ENCODE measurements around the gene GRK6.
A peak's percentile ranks its signal among the peaks of the same experiment; 100 is the strongest.

The GRK6 gene

DNA sequence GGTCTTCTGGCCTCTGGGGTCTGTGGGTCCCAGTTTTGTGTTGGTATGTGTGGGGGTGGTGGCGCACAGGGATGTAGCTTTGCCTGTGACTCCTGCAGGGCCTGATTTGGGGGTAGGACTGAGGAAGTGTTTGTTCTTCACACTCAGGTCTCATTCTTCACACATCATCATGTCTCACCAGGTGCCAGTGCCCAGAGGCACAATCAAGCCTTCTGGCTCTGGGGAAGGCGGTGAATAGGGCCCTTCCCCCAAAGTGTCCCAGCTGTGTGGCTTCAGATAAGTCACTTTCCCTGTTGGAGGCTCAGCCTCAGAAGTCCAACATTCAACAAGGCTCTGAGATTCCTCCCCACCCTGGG lies 41.8 kb downstream of the GRK6 start:
- TF ChIP-seq, protein P1, sequence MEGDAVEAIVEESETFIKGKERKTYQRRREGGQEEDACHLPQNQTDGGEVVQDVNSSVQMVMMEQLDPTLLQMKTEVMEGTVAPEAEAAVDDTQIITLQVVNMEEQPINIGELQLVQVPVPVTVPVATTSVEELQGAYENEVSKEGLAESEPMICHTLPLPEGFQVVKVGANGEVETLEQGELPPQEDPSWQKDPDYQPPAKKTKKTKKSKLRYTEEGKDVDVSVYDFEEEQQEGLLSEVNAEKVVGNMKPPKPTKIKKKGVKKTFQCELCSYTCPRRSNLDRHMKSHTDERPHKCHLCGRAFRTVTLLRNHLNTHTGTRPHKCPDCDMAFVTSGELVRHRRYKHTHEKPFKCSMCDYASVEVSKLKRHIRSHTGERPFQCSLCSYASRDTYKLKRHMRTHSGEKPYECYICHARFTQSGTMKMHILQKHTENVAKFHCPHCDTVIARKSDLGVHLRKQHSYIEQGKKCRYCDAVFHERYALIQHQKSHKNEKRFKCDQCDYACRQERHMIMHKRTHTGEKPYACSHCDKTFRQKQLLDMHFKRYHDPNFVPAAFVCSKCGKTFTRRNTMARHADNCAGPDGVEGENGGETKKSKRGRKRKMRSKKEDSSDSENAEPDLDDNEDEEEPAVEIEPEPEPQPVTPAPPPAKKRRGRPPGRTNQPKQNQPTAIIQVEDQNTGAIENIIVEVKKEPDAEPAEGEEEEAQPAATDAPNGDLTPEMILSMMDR (IDR thresholded peaks at IDR 0.05; ENCODE audit: insufficient read depth, low read length, missing control alignments) = no peak
- DNase-seq (ENCODE audit: low read depth, low spot score) = no peak
- POLR2A ChIA-PET = interaction anchor here (0.8 to 4.9 kb wide), 5 partner anchors 9 to 37 kb away, joined by 3 to 37 read pairs (median 4); no protein-coding TSS in a partner anchor
- H3K4me3 ChIP-seq (ENCODE audit: low read depth, low read length) = no peak overlapping the region
- CTCF ChIA-PET = interaction anchor here (1.2 to 16.8 kb wide), 5 partner anchors 13 to 356 kb away, joined by 4 to 261 read pairs (median 26); partner anchors contain the start of gene PDLIM7

- H3K4me3 ChIP-seq (ENCODE audit: low read depth, low read length) = no peak overlapping the region
- CTCF ChIA-PET = interaction anchor here (1.2 to 16.8 kb wide), 7 partner anchors 13 to 356 kb away, joined by 4 to 261 read pairs (median 10); partner anchors contain the start of gene PDLIM7
- POLR2A ChIA-PET = interaction anchor here (0.5 to 4.9 kb wide), 8 partner anchors 8 to 322 kb away, joined by 3 to 37 read pairs (median 4); partner anchors contain the start of gene PDLIM7
- DNase-seq (ENCODE audit: low read depth, low spot score) = no peak
- TF ChIP-seq, protein P1 (IDR thresholded peaks at IDR 0.05; ENCODE audit: insufficient read depth, low read length, missing control alignments) = no peak
Measured at GRCh38 chr5:177468685-177469628, 42.5 kb downstream of the GRK6 start.

DNA sequence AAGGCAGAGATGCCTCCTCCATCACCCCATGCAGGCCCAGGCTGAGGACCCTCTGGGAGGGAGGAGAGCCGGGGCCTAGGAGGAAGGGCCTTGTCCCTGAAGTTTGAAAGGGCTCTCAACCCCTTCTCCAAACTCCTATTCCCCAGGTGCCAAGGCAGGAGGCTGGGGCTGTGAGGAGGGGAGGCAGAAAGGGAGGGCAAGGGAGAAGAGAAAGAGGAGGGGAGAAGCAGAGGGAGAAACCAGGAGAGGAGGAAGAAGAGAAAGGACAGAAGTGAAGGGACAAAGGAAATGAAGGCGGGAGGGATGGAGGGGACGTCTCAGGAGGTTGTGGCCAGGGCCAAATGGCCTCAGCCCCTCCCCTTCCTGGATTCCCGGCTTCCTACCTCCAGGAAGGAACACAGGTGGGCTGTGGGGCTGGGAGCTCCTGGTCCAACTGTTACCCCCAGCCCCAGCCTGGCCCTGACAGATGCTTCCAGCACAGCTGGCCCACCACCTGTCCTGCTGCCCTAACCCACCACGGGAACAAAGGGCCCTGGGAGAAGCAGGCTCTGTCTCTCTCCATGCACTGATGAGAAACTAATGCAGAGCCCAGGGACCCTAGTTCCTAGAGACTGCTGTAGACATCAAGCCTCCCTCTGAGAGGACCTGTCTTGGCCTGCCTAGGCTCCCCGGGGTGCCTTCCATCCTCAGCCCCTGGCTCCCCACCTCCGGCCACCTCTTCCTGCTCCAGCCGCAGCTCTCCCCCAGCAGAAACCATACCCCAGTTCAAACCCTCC lies 43.5 kb downstream of the GRK6 start:
- ChIA-PET POLR2A (interaction anchor here (0.9 to 15.8 kb wide), 8 partner anchors 9 to 28 kb away, joined by 3 to 401 read pairs (median 4); partner anchors contain the start of gene PDLIM7), CTCF (interaction anchor here (1.2 to 16.8 kb wide), 8 partner anchors 12 to 151 kb away, joined by 4 to 261 read pairs (median 8); partner anchors contain the start of gene PDLIM7)
- DNase-seq (ENCODE audit: low read depth, low spot score) = no peak
- H3K4me3 ChIP-seq (ENCODE audit: low read depth, low read length) = peak overlapping the region; percentile 89
- TF ChIP-seq, protein P1 (IDR thresholded peaks at IDR 0.05; ENCODE audit: insufficient read depth, low read length, missing control alignments) = no peak

DNA sequence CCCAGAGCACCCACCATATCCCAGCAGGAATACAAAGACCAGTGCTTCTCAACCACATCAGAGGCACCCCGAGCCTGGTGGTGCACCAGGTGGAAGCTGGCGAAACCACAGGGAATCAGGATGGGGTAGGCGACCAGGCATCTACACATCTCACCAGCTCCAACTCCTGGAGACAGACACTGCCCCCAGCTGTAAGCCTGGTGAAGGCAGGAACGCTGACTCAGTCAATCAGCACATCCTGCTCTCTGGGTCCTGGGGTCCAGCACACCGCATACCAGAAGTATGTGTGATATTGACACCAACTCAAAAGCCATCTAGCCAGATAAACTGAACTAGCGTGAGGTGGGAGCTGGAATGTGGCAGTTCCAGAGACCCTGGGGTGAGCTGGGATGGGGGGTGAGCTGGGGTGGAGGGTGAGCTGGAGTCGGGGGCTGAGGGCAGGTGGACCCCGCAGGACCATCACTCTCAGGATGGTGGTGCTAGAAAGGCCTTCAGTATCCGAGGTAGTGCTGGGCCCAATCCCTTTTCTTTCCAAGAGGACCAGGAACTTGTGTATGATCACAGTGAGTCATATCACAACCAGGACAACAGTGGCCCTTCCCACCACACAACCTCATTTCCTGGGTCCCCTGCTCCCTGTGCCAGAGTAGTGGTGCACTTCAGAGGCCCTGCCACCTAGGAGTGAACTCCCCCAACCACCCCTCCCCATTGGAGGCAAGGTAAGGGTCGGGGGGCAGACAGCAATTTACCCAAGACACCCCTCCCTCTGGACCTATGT lies 44.5 kb downstream of the GRK6 start:
- no peak for DNase-seq (ENCODE audit: low read depth, low spot score)
- TF ChIP-seq, protein P1 (IDR thresholded peaks at IDR 0.05; ENCODE audit: insufficient read depth, low read length, missing control alignments) = peak; percentile 41
- POLR2A ChIA-PET = interaction anchor here (1.2 to 15.8 kb wide), 7 partner anchors 8 to 67 kb away, joined by 3 to 401 read pairs (median 6); partner anchors contain the start of gene PDLIM7
- H3K4me3 ChIP-seq (ENCODE audit: low read depth, low read length) = peak overlapping the region; percentile 89
- CTCF ChIA-PET = interaction anchor here (1.0 to 16.8 kb wide), 8 partner anchors 11 to 152 kb away, joined by 4 to 261 read pairs (median 8); partner anchors contain the start of gene PDLIM7

DNA sequence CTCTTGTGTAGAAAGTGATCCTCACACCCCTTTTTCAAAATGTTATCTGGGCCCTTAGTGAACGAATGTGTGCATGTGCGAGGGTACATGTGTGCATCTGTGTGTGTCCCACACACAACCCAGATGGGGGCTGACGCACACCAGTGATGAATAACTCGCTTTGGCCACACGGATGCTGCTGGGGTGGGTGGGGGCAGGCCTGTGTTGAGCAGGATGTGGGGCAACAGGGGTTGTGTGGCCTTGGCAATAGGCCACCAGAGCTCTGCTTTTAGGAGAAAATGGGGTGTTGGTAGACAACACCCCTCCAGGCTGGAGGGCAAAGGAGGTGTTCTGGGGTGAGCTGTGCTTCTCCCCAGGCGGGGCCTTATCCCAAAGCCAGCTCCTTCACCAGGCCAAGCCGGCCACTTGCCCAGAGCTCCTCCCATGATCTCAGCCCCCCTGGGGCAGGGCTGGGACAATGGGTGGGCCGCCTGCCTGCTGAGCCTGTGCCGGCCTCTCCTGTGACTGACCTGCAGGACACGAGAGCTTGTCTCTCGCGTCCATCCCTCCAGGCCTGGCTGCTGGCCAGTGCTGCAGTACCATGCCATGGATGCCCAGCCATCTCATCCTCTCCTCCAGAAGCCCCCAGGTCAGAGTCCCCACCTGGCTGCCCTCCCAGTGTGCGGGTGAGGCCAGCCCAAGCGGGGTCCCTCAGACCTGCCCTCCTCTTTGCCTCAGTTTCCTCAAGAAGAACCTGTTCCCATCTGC lies 45.3 kb downstream of the GRK6 start:
- ChIA-PET CTCF (interaction anchor here (1.0 to 16.8 kb wide), 9 partner anchors 9 to 154 kb away, joined by 3 to 261 read pairs (median 5); partner anchors contain the start of gene PDLIM7), POLR2A (interaction anchor here (0.6 to 15.8 kb wide), 9 partner anchors 7 to 123 kb away, joined by 3 to 401 read pairs (median 6); partner anchors contain the start of gene PDLIM7)
- H3K4me3 ChIP-seq (ENCODE audit: low read depth, low read length) = peak overlapping the region; percentile 89
- TF ChIP-seq, protein P1 (IDR thresholded peaks at IDR 0.05; ENCODE audit: insufficient read depth, low read length, missing control alignments) = no peak
- no peak for DNase-seq (ENCODE audit: low read depth, low spot score)
